Fibroblast of gingiva (primary cell): ENCODE data around the gene RPS15.
"Not testable (repeated sequence)": the region's sequence is repeated elsewhere in the genome, so short reads cannot be mapped to it uniquely, and the experiment has no call there.

Experiments
- DNase-seq: peaks from one replicate; pipeline ENCODE4 v3.0.0-alpha.2; 2011; ENCODE audit warnings: low read depth

The RPS15 gene

DNA sequence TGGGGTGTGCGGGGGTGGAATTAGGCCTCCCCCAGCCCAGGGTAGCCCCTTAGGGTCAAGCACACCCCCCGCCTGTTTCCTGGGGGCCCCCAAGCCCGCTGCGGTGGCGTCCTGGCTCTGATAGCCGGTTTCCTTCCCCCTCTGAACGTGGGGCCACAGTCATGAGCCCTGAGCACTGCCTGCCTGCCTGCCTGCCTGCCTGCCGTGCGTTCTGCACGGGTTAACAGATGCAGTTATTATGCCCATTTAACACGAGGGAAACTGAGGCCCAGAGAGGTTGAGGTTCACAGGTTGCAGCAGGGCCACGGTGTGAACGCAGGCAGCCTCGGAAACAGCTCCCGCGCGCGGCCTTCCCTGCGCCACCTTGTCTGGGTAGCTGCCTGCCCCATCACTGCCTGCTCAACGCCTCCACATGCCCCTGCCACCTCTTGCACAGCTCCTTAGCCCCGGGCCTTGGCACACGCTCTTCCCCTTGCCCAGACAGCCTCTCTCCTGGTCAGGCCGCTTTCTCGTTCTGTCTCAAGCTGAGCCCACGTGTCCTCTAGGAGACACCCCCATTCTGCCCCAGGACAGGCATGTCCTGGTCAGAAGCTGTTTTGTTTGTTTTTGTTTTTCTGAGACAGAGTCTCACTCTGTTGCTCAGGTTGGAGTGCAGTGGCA, 35.7 kb upstream of the RPS15 start:
- DNase-seq: no peak

DNA sequence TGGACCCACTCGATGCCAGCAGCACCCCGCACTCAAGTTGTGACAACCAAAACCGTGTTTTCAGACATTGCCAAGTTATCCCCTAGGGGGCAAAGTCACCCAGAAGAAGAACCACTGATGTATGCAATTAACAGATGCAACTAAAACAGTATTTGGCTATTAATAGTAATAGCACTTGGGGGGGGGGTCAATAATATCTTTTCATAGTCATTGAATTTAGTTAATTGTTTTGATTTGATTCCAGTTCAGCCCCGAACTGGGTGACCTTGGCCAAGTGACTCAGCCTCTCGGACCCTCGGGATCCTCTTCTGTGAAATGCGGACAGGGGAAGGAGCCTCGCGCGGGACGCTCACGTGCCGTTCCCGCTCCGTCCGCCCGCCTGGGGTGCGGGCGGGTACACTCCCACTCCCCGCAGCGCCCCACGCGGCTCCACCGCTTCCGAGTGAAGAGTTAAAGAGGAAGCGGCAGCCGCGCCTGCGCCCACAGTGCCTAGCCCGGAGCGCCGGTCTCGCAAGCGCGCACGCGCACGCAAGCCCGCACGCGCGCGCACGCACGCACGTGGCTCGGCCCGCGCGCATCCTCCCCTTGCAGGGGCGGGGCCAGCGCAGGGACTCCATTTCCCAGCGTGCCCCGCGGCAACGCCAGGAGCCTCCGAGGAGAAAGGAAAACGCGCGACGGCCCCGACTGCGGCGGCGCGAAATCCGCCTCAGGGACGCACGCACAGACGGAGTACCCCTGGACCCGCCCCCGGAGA, 31.2 kb upstream of the RPS15 start:
- DNase-seq: peak; percentile 98

DNA sequence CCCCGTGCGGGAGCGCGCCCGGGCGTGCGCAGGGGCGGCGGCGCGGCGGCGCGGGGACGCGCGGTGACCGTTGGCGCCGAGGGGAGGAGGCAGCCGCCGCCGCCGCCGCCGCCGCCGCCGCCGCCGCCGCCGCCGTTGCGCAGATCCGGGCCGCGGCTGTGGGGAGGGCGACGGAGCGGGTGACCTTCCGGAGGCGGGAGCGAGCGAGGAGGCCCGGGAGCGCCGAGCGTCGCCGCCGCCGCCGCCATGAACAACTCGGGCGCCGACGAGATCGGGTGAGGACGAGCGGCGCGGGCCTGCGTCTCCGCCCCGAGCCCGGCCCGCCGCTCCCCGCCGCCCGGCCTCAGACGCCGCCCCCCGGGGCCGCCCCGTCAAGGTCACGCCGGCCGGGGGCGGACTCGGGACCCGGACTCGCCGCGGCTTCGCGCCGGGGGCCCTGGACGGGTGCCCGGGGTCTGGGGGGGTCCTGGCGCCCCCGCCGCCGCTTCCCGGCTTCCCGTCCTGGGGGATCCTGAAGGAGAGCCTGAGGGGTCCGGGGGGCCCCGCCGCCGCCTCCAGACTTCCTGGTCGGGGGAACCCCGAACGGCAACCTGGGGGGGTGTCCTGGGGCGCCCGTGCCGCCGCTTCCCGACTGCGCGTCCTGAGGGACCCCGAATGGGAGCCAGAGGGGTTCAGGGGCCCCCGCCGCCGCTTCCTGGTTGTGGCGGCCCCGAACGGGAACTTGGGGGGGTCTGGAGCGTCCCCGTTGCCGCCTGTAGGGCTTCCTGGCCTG, 30.5 kb upstream of the RPS15 start, which contains the start of gene DAZAP1:
DAZAP1 (plus strand) TSS at position 59 of the 772 bp plus-strand sequence; CDS start at position 247, 188 bp downstream.
- no peak for DNase-seq

DNA sequence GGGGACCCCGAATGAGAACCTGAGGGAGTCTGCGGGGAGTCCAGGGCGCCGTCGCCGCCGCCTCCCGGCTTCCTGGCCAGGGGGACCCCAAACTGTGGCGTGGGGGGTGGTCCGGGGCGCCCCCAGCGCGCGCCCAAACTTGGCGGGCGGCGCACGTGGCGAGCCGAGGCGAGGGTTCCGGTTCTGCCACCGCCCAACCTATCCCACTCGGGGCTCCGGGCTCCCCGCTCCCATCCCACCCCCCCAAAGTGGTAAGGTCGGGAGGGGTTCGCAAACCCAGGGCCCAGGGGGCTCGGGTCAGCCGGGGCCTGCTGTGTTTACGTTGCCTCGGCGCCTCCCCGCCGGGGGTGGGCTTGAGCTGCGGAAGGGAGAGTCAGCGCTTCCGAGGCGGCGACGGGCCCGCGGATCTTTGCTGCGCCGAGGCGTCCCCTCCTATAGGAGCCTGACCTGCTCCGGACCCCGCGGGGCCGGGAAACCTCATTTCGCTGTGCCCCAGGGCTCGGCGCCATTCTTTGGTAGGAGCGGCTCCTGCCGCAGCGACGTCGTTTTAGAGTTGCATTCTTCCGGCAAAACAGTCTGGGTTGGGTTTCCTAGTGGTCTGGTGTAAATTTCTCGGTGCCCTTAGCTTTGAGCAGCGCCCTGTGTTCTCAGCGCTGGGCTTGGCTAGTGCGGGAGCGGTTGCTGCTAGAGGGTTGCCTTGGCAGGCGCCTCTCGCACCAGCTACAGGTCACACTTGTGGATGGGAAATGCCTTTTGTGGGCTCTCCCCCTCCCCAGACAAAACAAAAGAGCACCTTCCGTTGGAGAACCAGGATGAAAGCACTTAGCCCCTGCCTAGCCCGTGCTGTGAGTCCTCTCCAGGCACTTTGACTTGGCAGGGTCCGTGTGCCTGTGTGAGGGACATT, 29.6 kb upstream of the RPS15 start:
- peak; percentile 65 for DNase-seq

GRCh38 chr19:1409204-1410005, 28.8 kb upstream of the RPS15 start:
- DNase-seq: no peak

- DNase-seq: no peak
These were observed 27.9 kb upstream of the RPS15 start for GRCh38 chr19:1410136-1410786.

DNA sequence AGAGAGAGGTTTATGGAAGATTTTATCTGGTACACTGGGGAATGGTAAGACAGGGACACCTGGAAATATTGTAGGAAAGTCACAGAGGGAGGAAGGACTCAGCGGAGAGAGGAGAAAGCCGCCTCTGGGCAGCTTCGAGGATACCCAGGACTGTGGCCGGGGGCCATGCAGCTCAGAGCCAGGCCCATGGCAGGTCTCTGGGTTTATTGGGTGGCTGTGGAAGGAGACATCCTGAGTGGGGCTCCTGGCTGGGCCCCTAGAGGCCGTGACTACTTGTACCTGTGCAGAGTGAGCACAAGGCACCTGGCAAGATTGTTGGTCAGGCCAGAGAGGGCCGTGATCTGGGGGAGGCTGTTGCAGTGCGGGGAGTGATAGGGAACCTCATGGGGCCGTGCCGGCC, 27.4 kb upstream of the RPS15 start:
- DNase-seq: no peak

DNA sequence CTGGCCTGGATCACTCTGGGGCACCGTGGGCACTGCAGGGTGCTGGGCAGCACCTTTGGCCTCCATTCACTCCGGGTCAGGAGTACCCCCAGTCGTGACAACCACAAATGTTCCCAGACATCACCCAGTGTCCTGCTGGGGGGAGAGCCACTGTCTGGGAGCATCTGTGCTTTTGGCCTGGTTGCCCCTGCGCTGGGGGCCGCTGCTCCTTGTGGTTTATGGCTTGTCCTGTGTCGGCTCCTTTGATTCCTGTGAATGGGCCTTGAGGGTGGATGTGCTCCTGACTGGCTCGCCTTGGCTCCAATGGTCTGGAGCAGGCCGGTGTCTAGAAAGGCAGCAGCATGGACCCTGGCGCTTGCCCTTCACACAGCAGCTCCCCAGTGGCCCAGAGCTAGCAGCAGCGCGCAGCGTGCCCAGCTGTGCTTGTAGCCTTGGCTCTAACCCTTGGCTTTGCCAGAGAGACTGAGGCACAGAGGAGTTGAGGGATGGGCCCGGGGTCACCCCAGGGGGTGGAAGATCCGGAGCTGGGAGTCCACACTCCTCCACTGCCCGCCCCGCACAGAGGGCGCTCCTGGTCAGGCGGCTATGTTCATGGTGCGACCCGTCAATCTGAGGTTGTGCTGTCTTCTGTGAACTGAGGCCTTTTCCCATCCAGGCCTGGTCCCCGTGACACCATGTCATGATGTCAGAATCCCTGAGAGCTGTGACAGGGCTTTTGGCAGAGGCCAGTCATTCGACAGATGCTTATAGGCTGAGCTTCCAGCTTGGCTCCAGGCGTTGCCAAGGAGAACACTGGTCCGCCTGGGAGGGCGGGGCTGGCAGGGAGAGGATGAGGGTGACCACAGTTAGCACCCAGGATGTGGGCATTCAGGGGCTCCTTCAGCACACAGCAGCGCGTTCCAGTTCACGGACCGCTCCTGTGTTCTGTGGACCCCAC, 26.7 kb upstream of the RPS15 start:
- peak; percentile 66 for DNase-seq

- no peak for DNase-seq
These were observed 25.8 kb upstream of the RPS15 start for GRCh38 chr19:1412323-1412923.

- DNase-seq: no peak
These were observed 25.0 kb upstream of the RPS15 start for GRCh38 chr19:1412995-1413800.

GRCh38 chr19:1416014-1416841, 22.0 kb upstream of the RPS15 start:
- no peak for DNase-seq

DNA sequence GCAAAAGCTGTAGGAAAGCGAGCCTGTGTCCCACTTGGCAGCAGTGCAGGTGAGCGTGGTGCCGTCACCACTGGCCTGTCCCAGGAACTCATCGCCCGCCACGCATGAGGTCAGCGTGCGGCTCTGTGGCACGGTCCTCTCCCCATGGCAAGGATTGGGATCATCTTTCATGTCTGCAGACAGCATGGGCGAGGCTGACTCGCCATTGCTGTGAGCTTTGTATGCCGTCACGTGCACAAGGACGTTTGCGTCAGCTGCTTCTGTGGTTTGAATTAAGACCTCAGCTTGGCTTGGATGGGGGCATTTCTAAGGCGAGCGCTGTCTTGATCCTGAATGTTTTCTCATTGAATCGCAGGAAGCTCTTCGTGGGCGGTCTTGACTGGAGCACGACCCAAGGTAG, 21.1 kb upstream of the RPS15 start:
- DNase-seq: peak; percentile 71

GRCh38 chr19:1417681-1418495, 20.3 kb upstream of the RPS15 start:
- no peak for DNase-seq

GRCh38 chr19:1418496-1418775, 19.8 kb upstream of the RPS15 start:
- no peak for DNase-seq

- DNase-seq: no peak
These were observed 19.1 kb upstream of the RPS15 start for GRCh38 chr19:1418951-1419738.

DNA sequence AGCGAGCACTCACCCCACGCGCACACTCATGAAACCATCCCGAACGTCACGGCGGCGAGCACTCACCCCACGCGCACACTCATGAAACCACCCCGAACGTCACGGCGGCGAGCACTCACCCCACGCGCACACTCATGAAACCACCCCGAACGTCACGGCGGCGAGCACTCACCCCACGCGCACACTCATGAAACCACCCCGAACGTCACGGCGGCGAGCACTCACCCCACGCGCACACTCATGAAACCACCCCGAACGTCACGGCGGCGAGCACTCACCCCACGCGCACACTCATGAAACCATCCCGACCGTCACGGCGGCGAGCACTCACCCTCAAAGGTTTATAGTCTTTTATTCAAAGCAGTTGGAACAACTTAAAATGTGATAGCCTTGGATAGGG, 18.1 kb upstream of the RPS15 start:
- not testable (repeated sequence) for DNase-seq
